ENCODE measurements around the gene OR2A25.

The OR2A25 gene

DNA sequence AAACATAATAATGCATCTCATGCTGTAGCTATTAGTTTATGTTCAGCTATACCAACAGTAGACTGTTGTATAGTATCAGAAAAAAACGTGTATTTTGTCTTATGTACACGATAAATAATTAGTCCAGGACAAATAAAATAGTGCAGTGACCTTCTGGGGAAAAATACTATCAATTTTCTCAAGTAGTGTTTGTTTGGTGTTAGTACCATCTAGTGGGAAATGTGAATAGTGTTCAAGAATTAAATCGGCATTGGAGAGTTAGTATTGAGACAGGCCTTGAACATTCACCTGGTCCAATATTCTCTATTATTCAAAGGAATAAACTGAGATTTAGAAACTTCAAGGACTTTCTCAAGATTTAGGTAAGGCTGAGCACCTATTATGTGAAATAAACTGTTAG, 42.5 kb upstream of the OR2A25 start:
- TF ChIP-seq ZBTB7A (IDR thresholded peaks at IDR 0.05; ENCODE audit: low read depth) = no peak
- TF ChIP-seq RAD21 (IDR thresholded peaks at IDR 0.05; ENCODE audit: low read depth) = peak; percentile 32; the same call in 1 of the 2 replicates

DNA sequence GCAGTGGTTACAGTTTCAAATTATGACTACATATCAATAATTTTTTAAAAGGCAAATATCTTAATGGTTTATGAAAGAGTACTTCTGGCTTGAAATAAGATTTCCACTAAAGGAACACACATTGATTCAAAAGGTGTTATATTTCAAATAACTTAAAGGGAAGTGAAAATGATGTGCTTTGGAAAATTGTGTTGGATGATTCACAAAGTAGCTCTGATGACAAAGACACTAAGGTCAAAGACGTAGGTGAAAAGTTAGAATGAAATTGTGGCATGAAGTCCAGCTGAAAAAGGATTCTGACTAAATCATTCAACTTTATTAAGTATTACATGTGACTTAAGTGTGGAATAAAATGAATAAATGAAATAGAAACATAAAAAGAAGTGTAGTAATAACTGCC, 41.6 kb upstream of the OR2A25 start:
- TF ChIP-seq REST (IDR thresholded peaks at IDR 0.05; ENCODE audit: low read depth) = no peak

- TF ChIP-seq CEBPB (IDR thresholded peaks at IDR 0.05) = no peak
- TF ChIP-seq TAF1 (IDR thresholded peaks at IDR 0.05; ENCODE audit: low read depth) = no peak
- TF ChIP-seq RAD21 (IDR thresholded peaks at IDR 0.05; ENCODE audit: low read depth) = no peak
- TF ChIP-seq FOXM1 (IDR thresholded peaks at IDR 0.05; ENCODE audit: borderline replicate concordance, low read depth) = no peak
- TF ChIP-seq EP300 (IDR thresholded peaks at IDR 0.05; ENCODE audit: borderline replicate concordance) = no peak
- no peak for TF ChIP-seq REST (IDR thresholded peaks at IDR 0.05; ENCODE audit: low read depth)
- TF ChIP-seq TCF12 (IDR thresholded peaks at IDR 0.05; ENCODE audit: low read depth) = no peak
- TF ChIP-seq, protein P1, sequence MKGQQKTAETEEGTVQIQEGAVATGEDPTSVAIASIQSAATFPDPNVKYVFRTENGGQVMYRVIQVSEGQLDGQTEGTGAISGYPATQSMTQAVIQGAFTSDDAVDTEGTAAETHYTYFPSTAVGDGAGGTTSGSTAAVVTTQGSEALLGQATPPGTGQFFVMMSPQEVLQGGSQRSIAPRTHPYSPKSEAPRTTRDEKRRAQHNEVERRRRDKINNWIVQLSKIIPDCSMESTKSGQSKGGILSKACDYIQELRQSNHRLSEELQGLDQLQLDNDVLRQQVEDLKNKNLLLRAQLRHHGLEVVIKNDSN (IDR thresholded peaks at IDR 0.05) = no peak
- TF ChIP-seq TEAD4 (IDR thresholded peaks at IDR 0.05) = no peak
- no peak for TF ChIP-seq EGR1 (IDR thresholded peaks at IDR 0.05)
- TF ChIP-seq ZBTB7A (IDR thresholded peaks at IDR 0.05; ENCODE audit: low read depth) = no peak
- no peak for TF ChIP-seq NFIC (IDR thresholded peaks at IDR 0.05)
- no peak for TF ChIP-seq YY1 (IDR thresholded peaks at IDR 0.05; ENCODE audit: low read depth)
These were observed 41.1 kb upstream of the OR2A25 start for GRCh38 chr7:144028547-144028946.

GRCh38 chr7:144032516-144032915, 37.1 kb upstream of the OR2A25 start:
- TF ChIP-seq RAD21 (IDR thresholded peaks at IDR 0.05; ENCODE audit: low read depth) = no peak
- no peak for TF ChIP-seq MAX (IDR thresholded peaks at IDR 0.05)
- TF ChIP-seq REST (IDR thresholded peaks at IDR 0.05; ENCODE audit: low read depth) = no peak
- TF ChIP-seq YY1 (IDR thresholded peaks at IDR 0.05; ENCODE audit: low read depth) = no peak
- TF ChIP-seq NFIC (IDR thresholded peaks at IDR 0.05) = no peak
- TF ChIP-seq EP300 (IDR thresholded peaks at IDR 0.05; ENCODE audit: borderline replicate concordance) = no peak
- no peak for TF ChIP-seq TEAD4 (IDR thresholded peaks at IDR 0.05)
- no peak for TF ChIP-seq ZBTB7A (IDR thresholded peaks at IDR 0.05; ENCODE audit: low read depth)
- TF ChIP-seq EGR1 (IDR thresholded peaks at IDR 0.05) = no peak
- TF ChIP-seq FOXM1 (IDR thresholded peaks at IDR 0.05; ENCODE audit: borderline replicate concordance, low read depth) = no peak

DNA sequence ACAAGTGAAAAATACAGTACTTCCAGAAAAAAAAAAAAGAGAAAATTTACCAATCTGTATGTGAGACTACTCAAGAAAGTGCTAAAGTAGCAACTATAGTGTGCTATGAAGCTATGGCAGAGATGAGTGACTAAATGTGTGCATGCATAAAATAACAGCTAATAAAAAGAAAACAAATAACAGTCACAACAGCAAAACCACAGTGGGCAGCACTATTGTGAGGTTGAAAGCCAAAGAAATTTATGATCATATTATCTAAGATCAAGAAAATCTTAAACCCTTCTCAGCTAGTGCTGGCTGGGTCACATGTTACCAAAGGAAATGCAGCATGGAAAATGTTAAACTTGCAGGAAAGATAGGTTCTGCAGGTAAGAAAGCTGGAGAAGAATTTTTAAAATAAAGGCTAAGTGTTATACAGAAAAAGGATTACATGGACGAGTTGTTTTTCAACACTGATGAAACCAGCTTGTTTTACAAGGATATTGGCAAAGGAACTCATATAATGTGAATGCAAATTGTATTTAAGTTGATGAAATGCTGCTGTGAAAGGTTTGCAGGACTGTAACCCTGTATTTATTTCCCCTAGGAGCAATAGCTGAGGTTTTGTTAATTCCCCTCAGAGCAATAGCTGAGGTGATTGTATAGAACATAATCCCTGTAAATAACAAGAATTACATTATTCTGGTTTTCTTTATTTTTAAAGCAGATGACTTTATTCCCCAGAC, 36.5 kb upstream of the OR2A25 start:
- TF ChIP-seq MAX (IDR thresholded peaks at IDR 0.05) (no peak), RAD21 (IDR thresholded peaks at IDR 0.05; ENCODE audit: low read depth) (no peak), CREB1 (IDR thresholded peaks at IDR 0.05; ENCODE audit: low read depth) (no peak), TEAD4 (IDR thresholded peaks at IDR 0.05) (no peak), TAF1 (IDR thresholded peaks at IDR 0.05; ENCODE audit: low read depth) (no peak), EP300 (IDR thresholded peaks at IDR 0.05; ENCODE audit: borderline replicate concordance) (no peak), TCF12 (IDR thresholded peaks at IDR 0.05; ENCODE audit: low read depth) (no peak), NFIC (IDR thresholded peaks at IDR 0.05) (no peak), REST (IDR thresholded peaks at IDR 0.05; ENCODE audit: low read depth) (no peak), CEBPB (IDR thresholded peaks at IDR 0.05) (no peak), ZBTB7A (IDR thresholded peaks at IDR 0.05; ENCODE audit: low read depth) (no peak), YY1 (IDR thresholded peaks at IDR 0.05; ENCODE audit: low read depth) (no peak)
- TF ChIP-seq, protein P1 (IDR thresholded peaks at IDR 0.05) = no peak
